ENCODE measurements around the gene SDF2. TPM values are rescaled to one million over a fixed set of nuclear protein-coding genes. Genes with fewer than 3 reads are reported as not detected.

The SDF2 gene
- total and polyA plus RNA-seq, 10 of the 15 experiments (the other 5 are each of a cell fraction or from before 2014, with no cell fraction given) = 29.8 to 81.0 (median 41.5) TPM

- H3K27ac ChIP-seq (ENCODE audit: control insufficient read depth, insufficient read depth) = no peak overlapping the region
- no peaks in the 10 kb centered on the region for H4K20me1 ChIP-seq (ENCODE audit: control insufficient read depth, insufficient read depth)
- ChIA-PET SMC1A (ENCODE audit: uncharacterized antibody, unreplicated experiment) (interaction anchor here (1.5 kb wide), 1 partner anchor 8 kb away, joined by 4 read pairs; no protein-coding TSS in a partner anchor), POLR2A (no interaction called here), CTCF (interaction anchor here (0.9 kb wide), 1 partner anchor 8 kb away, joined by 3 read pairs; no protein-coding TSS in a partner anchor), RAD21 (ENCODE audit: unreplicated experiment) (no interaction called here)
- H3K36me3 ChIP-seq (ENCODE audit: control insufficient read depth in 2 of 2, insufficient read depth in 2 of 2, low read length in 1 of 2) = peaks cover 2 to 4% of the 10 kb centered on the region in 2 experiments; a peak in 3 of 4 replicates
- H3K27me3 ChIP-seq (replicated peaks in 1 of 2; ENCODE audit: control insufficient read depth in 2 of 2, insufficient read depth in 2 of 2, low read length in 1 of 2) = no peaks in the 10 kb centered on the region
- ATAC-seq (0 out of 3 replicates have a peak, but pooled peaks have one; percentile 37), DNase-seq (ENCODE audit: low read depth, low spot score) (no peak), FAIRE-seq (no peak)
- TF ChIP-seq POU2F2 (IDR thresholded peaks at IDR 0.05; ENCODE audit: borderline replicate concordance, low read depth, low read length) (0 out of 3 replicates have a peak, but pooled peaks have one; percentile 8), YBX1 (IDR thresholded peaks at IDR 0.05) (no peak)
- in situ Hi-C loops (cut with MboI) (no loop called here), intact Hi-C loops (cut with micrococcal nuclease; ENCODE audit: unreplicated experiment) (no loop called here)
- peaks cover 2% of the 10 kb centered on the region for H3K79me2 ChIP-seq (ENCODE audit: control insufficient read depth, insufficient read depth, low read length)
- no peaks in the 10 kb centered on the region for H3K4me1 ChIP-seq (ENCODE audit: control insufficient read depth, insufficient read depth, low read length)
- H3K9ac ChIP-seq (ENCODE audit: control insufficient read depth, insufficient read depth, low read length) = no peak overlapping the region
- no TSS peak for BruUV-seq (replicated peaks)
- H3K4me2 ChIP-seq (ENCODE audit: control insufficient read depth, insufficient read depth) = no peak overlapping the region
- H2AFZ ChIP-seq (ENCODE audit: control insufficient read depth, low read depth, low read length) = no peak overlapping the region
- no peaks in the 10 kb centered on the region for H3K9me3 ChIP-seq (replicated peaks; ENCODE audit: control insufficient read depth, insufficient read depth, low read length)
- WGBS (ENCODE audit: insufficient coverage, insufficient replicate concordance, low lambda C conversion rate, missing lambda C conversion rate) = 76% methylated on average over 5 of the region's 5 CpGs
- H3K4me3 ChIP-seq = no peak overlapping the region
These were observed 6.5 kb downstream of the SDF2 start for GRCh38 chr17:28655160-28655559.

- Histone ChIP-seq H3K4me2 (ENCODE audit: control insufficient read depth, insufficient read depth) (no peak overlapping the region), H4K20me1 (ENCODE audit: control insufficient read depth, insufficient read depth) (no peaks in the 10 kb centered on the region), H3K79me2 (ENCODE audit: control insufficient read depth, insufficient read depth, low read length) (peaks cover 11% of the 10 kb centered on the region), H3K27me3 (replicated peaks in 1 of 2; ENCODE audit: control insufficient read depth in 2 of 2, insufficient read depth in 2 of 2, low read length in 1 of 2) (no peaks in the 10 kb centered on the region), H3K36me3 (ENCODE audit: control insufficient read depth in 2 of 2, insufficient read depth in 2 of 2, low read length in 1 of 2) (peaks cover 0 to 2% of the 10 kb centered on the region in 2 experiments; a peak in 2 of 4 replicates), H3K9ac (ENCODE audit: control insufficient read depth, insufficient read depth, low read length) (no peak overlapping the region), H2AFZ (ENCODE audit: control insufficient read depth, low read depth, low read length) (no peak overlapping the region), H3K27ac (ENCODE audit: control insufficient read depth, insufficient read depth) (no peak overlapping the region), H3K4me3 (no peak overlapping the region), H3K4me1 (ENCODE audit: control insufficient read depth, insufficient read depth, low read length) (peaks cover 14% of the 10 kb centered on the region), H3K9me3 (replicated peaks; ENCODE audit: control insufficient read depth, insufficient read depth, low read length) (no peaks in the 10 kb centered on the region)
- ChIA-PET SMC1A (ENCODE audit: uncharacterized antibody, unreplicated experiment) (interaction anchor here (1.2 to 4.2 kb wide), 4 partner anchors 20 to 78 kb away, joined by 3 to 22 read pairs (median 3); partner anchors contain the start of gene TLCD1), POLR2A (interaction anchor here (0.8 to 1.0 kb wide), 3 partner anchors 19 to 71 kb away, joined by 3 to 5 read pairs (median 3); partner anchors contain the start of gene RPL23A), RAD21 (ENCODE audit: unreplicated experiment) (interaction anchor here (1.2 to 2.4 kb wide), 2 partner anchors 72 to 78 kb away, joined by 3 to 6 read pairs; no protein-coding TSS in a partner anchor), CTCF (interaction anchor here (0.7 to 7.5 kb wide), 10 partner anchors 13 to 268 kb away, joined by 3 to 84 read pairs (median 4); partner anchors contain the start of genes PROCA1, SDF2 and SUPT6H)
- no peak for FAIRE-seq
- ATAC-seq = no peak
- no peak for DNase-seq (ENCODE audit: low read depth, low spot score)
- in situ Hi-C loops (cut with MboI) (no loop called here), intact Hi-C loops (cut with micrococcal nuclease; ENCODE audit: unreplicated experiment) (no loop called here)
- BruUV-seq (replicated peaks) = no TSS peak
- 97% methylated on average over 2 of the region's 2 CpGs for WGBS (ENCODE audit: insufficient coverage, insufficient replicate concordance, low lambda C conversion rate, missing lambda C conversion rate)
- TF ChIP-seq WRNIP1 (IDR thresholded peaks at IDR 0.05; ENCODE audit: borderline replicate concordance, low read depth, low read length) (no peak), CUX1 (IDR thresholded peaks at IDR 0.05; ENCODE audit: insufficient replicate concordance, low read depth, low read length) (no peak), SP1 (IDR thresholded peaks at IDR 0.05; ENCODE audit: low read depth, low read length) (no peak), GABPA (IDR thresholded peaks at IDR 0.05; ENCODE audit: low read depth) (no peak)
- TF ChIP-seq, protein P1, sequence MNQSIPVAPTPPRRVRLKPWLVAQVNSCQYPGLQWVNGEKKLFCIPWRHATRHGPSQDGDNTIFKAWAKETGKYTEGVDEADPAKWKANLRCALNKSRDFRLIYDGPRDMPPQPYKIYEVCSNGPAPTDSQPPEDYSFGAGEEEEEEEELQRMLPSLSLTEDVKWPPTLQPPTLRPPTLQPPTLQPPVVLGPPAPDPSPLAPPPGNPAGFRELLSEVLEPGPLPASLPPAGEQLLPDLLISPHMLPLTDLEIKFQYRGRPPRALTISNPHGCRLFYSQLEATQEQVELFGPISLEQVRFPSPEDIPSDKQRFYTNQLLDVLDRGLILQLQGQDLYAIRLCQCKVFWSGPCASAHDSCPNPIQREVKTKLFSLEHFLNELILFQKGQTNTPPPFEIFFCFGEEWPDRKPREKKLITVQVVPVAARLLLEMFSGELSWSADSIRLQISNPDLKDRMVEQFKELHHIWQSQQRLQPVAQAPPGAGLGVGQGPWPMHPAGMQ (IDR thresholded peaks at IDR 0.05; ENCODE audit: borderline replicate concordance) = no peak
These were observed 13.0 kb downstream of the SDF2 start for GRCh38 chr17:28648698-28649097.

All from GM12878 (cell line).